ENCODE measurements around the gene B3GALT4.

B3GALT4 gene

DNA sequence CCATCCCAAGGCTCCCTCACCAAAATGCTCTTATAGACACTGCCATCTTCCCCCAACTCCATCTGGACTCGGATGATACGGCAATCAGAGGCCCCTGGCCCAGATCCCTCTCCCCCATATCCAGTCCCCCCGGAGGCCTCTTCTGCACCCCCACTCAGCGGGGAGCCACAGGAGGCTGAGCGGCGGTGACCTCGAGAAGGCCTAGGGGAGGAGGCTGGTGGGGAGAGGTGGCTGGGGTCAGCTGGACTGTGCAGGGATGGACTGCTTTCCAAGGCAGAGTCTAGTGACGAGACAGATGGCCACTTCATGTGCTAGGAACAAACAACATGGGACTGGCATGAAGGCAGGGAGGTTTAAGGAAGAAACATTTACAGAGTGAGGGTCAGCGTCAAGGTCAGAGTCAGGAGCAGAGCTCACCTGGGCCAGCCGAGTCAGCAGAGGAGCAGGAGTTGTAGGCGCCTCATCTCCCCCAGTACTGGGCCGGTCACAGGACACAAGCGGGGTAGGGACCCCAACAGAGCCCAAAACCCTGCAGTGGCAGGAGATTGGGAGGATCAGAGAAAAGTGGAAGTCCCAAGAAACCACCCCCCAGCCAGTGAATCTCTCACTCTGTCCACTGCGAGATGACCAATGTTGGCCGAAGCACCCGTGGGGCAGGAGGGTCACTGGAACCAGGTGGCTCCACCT lies 16.2 kb downstream of the B3GALT4 start:
- no peak for DNase-seq

DNA sequence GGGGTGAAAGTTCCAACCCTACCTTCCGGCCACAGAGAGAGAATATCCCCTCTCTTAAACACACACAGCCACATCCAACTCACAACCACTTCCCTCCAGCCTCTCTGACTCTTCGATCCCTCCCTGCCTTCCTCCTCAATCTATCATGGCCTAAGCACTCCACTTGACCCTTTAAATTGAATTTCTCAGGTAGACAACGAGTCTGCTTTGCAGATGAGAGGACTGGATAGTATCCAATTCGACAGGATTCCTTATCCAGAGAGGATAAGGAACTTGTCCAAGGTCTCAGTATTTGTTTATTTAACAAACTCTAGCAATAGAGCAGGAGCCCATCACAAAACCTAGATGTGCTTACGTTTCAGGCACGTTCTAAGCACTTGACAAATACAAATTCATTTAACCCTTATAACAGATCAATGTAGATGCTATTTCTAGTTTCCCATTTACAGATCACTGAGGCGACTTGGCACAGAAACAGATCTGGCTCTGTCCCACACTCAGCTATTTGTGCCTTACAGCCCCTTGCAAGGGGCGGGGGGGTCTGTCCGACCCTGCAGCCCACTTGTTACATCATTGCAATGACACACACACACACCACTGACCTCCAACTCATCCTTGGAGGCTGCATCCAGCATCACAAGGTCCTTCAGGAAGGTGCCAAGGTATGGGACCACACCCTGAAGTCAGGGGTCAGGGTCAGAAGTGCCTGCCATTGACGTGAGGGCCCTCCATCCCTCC lies 17.3 kb downstream of the B3GALT4 start:
- no peak for DNase-seq

- no peak for DNase-seq
Observed at GRCh38 chr6:33295621-33296369, 18.9 kb downstream of the B3GALT4 start.

- DNase-seq: no peak
Observed at GRCh38 chr6:33296797-33297405, 20.0 kb downstream of the B3GALT4 start.

DNA sequence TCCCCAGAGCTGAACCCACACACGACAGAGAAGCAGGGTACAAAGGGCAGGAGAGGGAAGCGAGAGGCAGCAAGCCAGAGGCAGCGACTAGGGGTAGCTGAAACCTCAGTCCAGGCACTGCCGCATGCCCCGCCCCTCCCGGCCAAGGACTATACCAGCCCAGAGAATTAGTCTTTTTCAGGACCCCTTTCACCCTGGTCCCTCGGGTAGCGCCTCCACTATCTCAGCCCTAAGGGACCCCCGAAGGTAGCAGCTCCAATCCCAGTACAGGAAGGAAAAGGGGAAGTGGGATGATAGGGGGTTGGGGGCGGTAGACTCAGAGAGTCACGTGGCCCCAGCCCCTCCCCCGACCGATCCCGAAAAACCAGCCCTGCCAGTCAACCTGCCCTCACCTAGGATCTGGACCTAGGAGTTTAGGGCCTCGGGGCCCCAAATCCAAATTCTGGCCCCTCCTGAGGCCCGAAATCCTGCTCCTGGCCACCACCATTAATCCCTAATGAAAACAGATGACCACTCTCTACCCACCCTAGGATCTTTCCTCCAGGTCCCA lies 20.6 kb downstream of the B3GALT4 start:
- DNase-seq: peak; percentile 40

GRCh38 chr6:33297956-33298772 lies 21.2 kb downstream of the B3GALT4 start:
- peak; percentile 93 for DNase-seq

GRCh38 chr6:33298773-33299236 lies 21.9 kb downstream of the B3GALT4 start, which contains the start of gene RGL2:
RGL2 (minus strand) TSS chr6:33298942; CDS start chr6:33298610, 332 bp downstream.
- peak; percentile 72 for DNase-seq

DNA sequence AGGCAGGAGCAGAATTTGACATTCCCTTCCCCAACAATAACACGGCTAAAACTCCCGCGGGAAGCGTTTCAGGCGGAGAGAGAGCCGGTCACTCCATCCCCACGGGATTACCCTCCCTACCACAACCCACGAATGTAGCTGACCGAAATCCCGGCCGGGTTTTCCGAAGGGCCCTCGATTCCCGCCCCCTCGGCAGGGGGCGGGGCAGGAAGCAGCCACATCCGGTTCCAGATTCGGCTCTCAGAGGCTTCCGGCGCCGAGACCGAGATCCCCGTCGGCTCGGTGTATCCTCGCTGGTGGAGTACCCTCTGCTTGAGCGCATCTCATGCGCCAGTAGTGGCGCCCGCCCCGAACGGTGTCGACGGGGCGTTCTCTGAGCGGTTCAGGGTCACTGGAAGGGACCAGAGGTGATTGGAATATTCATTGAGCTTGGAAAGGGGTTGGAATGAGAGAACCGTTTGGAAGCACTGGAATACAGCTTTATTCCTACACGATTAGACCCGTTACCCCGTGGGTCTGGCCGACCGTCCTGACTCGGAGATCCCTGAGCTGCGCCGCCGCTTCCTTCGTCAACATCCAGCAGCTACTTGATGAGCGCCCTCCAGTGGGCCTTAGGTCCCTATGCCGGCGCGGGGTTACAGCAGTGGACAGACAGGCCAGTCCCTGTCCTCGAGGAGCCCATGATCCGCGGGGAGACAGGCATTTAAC lies 22.5 kb downstream of the B3GALT4 start:
- DNase-seq: peak; percentile 95

DNA sequence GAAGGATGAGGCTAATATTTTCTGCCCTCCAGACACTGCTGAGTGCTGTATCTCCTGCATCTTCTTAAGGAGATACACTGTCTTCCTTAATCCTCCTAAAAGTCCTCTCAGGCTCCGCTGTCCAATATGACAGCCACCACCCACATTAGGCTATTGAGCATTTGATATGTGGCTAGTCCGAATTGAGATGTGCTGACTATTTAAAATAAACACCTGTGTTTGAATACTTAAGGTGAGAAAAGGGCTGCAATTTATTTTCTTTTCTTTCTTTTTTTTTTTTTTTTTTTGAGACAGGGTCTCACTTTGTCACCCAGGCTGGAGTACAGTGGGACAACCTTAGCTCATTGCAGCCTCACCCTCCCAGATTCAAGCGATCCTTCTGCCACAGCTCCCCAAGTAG lies 25.0 kb downstream of the B3GALT4 start:
- DNase-seq: no peak

GRCh38 chr6:33304216-33304615 lies 27.3 kb downstream of the B3GALT4 start:
- DNase-seq: no peak

- DNase-seq: no peak
Observed at GRCh38 chr6:33305052-33305451, 28.1 kb downstream of the B3GALT4 start.

DNA sequence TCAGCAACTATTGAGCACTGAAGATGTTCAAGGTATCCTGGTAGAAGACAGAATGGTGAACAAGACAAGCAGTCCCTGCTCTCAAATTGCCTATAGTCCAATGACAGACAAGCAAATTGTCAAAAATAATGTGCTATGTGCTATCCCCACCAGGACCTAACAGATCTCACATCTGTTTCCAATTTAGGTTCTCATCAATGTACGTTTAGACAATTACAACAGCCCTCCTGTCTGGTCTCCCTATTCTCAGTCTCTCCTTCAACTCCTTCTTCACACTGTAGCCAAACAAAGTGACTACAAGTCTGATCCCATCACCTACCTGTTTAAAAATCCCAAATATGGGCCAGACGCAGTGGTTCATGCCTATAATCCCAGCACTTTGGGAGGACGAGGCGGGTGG lies 29.4 kb downstream of the B3GALT4 start:
- DNase-seq: no peak

DNA sequence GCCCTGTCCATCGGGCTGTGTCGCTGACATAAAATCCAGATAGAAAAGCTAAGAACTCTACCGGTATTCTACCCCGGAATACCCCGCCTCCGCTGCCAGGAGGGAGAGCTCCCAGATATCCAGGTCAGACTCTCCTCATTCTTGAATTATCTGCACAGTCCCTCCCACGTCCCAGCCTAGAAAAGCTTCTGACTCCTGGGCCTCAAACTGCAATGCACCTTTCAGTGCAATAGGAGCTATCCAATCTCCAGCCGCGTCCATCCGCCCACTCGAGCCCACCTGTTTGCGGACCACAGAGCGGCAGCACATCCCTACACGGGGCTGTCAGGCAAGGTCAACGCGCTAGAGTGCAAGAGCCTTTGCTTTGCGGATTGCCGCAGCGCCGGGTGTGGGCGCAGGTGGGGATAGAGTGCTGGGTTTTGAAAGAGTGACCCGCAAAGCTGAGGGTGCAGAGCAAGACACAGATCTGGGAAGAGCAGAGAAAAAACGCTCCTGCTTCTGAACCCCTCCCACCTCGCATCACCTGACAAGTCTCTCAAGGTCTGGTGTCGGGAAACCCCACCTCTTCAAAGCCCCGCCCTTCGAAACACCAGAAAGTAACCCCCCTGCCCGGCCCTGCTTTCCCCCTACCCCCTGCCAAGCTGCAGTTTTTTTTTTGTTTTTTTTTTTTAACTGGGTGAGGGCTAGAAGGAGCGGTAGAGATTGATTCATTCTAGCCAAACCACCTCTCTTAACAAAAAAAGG lies 35.6 kb downstream of the B3GALT4 start:
- DNase-seq: peak; percentile 69

DNA sequence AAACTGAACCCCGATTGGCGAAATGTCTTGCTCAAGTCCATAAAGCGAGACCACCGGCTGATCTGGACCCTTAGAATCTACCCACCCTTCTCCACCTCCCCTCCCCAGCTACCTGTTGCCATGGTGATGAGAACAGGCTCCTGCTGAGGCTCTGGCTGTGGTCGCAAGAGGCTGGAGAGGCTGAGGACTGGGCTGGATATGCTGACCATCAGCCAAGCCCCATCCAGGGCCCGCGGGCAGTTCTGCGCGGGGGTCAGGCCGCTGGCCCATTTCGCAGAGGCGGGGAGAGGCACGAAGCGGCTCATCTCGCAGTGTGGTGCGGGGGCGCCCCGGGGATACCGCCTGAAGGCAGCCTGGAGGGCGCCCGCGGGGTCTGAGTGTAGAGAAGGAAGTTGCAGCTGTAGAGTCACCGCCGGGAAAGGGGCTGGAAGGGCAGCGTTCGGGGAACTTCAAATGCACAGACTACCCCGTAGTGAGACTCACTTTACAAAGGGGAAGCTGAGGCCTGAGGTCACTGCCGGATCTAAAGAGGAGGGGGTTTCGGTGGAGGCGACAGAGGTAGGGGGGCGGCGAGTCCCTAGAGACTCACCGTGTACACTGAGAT lies 36.3 kb downstream of the B3GALT4 start:
- DNase-seq: peak; percentile 47

GRCh38 chr6:33313709-33314514 lies 37.0 kb downstream of the B3GALT4 start, which contains the start of gene TAPBP:
TAPBP (minus strand) TSS chr6:33314078; CDS start chr6:33314041, 37 bp downstream.
- peak; percentile 79 for DNase-seq

- DNase-seq: peak; percentile 85
Observed at GRCh38 chr6:33314515-33314942, 37.6 kb downstream of the B3GALT4 start.

GRCh38 chr6:33314943-33315792 lies 38.2 kb downstream of the B3GALT4 start:
- DNase-seq: peak; percentile 32

Measured in EL (cell line).